HG03175 (cell line): ENCODE results near the gene ATPAF1.
"Not testable (repeated sequence)": the region's sequence is repeated elsewhere in the genome, so short reads cannot be mapped to it uniquely, and the experiment has no call there.

ENCODE experiments used
- ATAC-seq: cut with Tn5 transposase; IDR thresholded peaks from one replicate; pipeline ENCODE4 v1.9.1; 2021; ENCODE audit warnings: mild to moderate bottlenecking, moderate library complexity; ENCODE audit not compliant: unreplicated experiment

Gene ATPAF1

GRCh38 chr1:46651152-46651551 is 17.0 kb downstream of the ATPAF1 start:
- ATAC-seq: not testable (repeated sequence)

- no peak for ATAC-seq
Measured at GRCh38 chr1:46650491-46650890, 17.7 kb downstream of the ATPAF1 start.

- no peak for ATAC-seq
Measured at GRCh38 chr1:46649764-46650163, 18.4 kb downstream of the ATPAF1 start.

- no peak for ATAC-seq
Measured at GRCh38 chr1:46647611-46648010, 20.6 kb downstream of the ATPAF1 start.

- no peak for ATAC-seq
Measured at GRCh38 chr1:46646844-46647243, 21.3 kb downstream of the ATPAF1 start.

GRCh38 chr1:46646331-46646730 is 21.8 kb downstream of the ATPAF1 start:
- ATAC-seq: no peak

- ATAC-seq: no peak
Measured at GRCh38 chr1:46645815-46646214, 22.3 kb downstream of the ATPAF1 start.

GRCh38 chr1:46643368-46643775 is 24.8 kb downstream of the ATPAF1 start:
- no peak for ATAC-seq

- no peak for ATAC-seq
Measured at GRCh38 chr1:46642115-46642680, 26.0 kb downstream of the ATPAF1 start.

GRCh38 chr1:46639547-46639946 is 28.6 kb downstream of the ATPAF1 start:
- ATAC-seq: no peak

- no peak for ATAC-seq
Measured at GRCh38 chr1:46638921-46639320, 29.2 kb downstream of the ATPAF1 start.

- no peak for ATAC-seq
Measured at GRCh38 chr1:46637444-46638083, 30.6 kb downstream of the ATPAF1 start.

GRCh38 chr1:46635205-46635604 is 33.0 kb downstream of the ATPAF1 start:
- no peak for ATAC-seq

GRCh38 chr1:46630719-46631118 is 37.4 kb downstream of the ATPAF1 start:
- no peak for ATAC-seq

- no peak for ATAC-seq
Measured at GRCh38 chr1:46623743-46624644, 44.2 kb downstream of the ATPAF1 start.

- no peak for ATAC-seq
Measured at GRCh38 chr1:46622344-46622743, 45.8 kb downstream of the ATPAF1 start.

- no peak for ATAC-seq
Measured at GRCh38 chr1:46621930-46622329, 46.2 kb downstream of the ATPAF1 start.

GRCh38 chr1:46619656-46620258 is 48.4 kb downstream of the ATPAF1 start:
- ATAC-seq: no peak

GRCh38 chr1:46618754-46619415 is 49.3 kb downstream of the ATPAF1 start:
- ATAC-seq: no peak

GRCh38 chr1:46617833-46618232 is 50.3 kb downstream of the ATPAF1 start:
- ATAC-seq: no peak
